ENCODE data around the gene AUTS2.

AUTS2 gene

GRCh38 chr7:70392877-70393435 lies 794.7 kb downstream of the AUTS2 start:
- no peak for DNase-seq

- DNase-seq = no peak
These were observed 795.7 kb downstream of the AUTS2 start for GRCh38 chr7:70393956-70394355.

- DNase-seq = no peak
These were observed 802.6 kb downstream of the AUTS2 start for GRCh38 chr7:70400829-70401380.

GRCh38 chr7:70402069-70402468 lies 803.8 kb downstream of the AUTS2 start:
- no peak for DNase-seq

GRCh38 chr7:70405241-70405640 lies 807.0 kb downstream of the AUTS2 start:
- DNase-seq = no peak

- no peak for DNase-seq
These were observed 808.1 kb downstream of the AUTS2 start for GRCh38 chr7:70406186-70406949.

- no peak for DNase-seq
These were observed 808.6 kb downstream of the AUTS2 start for GRCh38 chr7:70406950-70407209.

GRCh38 chr7:70408477-70408876 lies 810.2 kb downstream of the AUTS2 start:
- DNase-seq = no peak

- peak in 1 of 14 donors; percentile 36 for DNase-seq
These were observed 810.6 kb downstream of the AUTS2 start for GRCh38 chr7:70408891-70409290.

- no peak for DNase-seq
These were observed 812.0 kb downstream of the AUTS2 start for GRCh38 chr7:70410134-70410750.

GRCh38 chr7:70414368-70414767 lies 816.1 kb downstream of the AUTS2 start:
- DNase-seq = no peak

GRCh38 chr7:70415179-70415972 lies 817.1 kb downstream of the AUTS2 start:
- no peak for DNase-seq

- DNase-seq = peak in 1 of 14 donors; percentile 10
These were observed 818.2 kb downstream of the AUTS2 start for GRCh38 chr7:70416347-70416985.

GRCh38 chr7:70416986-70417655 lies 818.8 kb downstream of the AUTS2 start:
- DNase-seq = peak in 12 of 14 donors; percentile 6 to 97 (median 33)

- no peak for DNase-seq
These were observed 821.5 kb downstream of the AUTS2 start for GRCh38 chr7:70419526-70420380.

GRCh38 chr7:70420381-70420662 lies 822.0 kb downstream of the AUTS2 start:
- no peak for DNase-seq

GRCh38 chr7:70421319-70421718 lies 823.0 kb downstream of the AUTS2 start:
- DNase-seq = peak in 1 of 14 donors; percentile 6

- DNase-seq = no peak
These were observed 828.1 kb downstream of the AUTS2 start for GRCh38 chr7:70426249-70426880.

- DNase-seq = peak in 7 of 14 donors; percentile 7 to 98 (median 17)
These were observed 834.3 kb downstream of the AUTS2 start for GRCh38 chr7:70432567-70433001.

- DNase-seq = peak in 2 of 14 donors; percentile 25 to 96
These were observed 836.1 kb downstream of the AUTS2 start for GRCh38 chr7:70434376-70434775.
